KMS-11 (cell line): ENCODE measurements around the gene SLC39A9.

Source experiments
- H2AFZ ChIP-seq: fragments of 200-600 bp; sonication (generic); 2 replicates; pipeline ENCODE4 v1.6.1; 2016; ENCODE audit warnings: antibody characterized with exemption, mixed run types, low read depth
- H3K27ac ChIP-seq: fragments of 200-600 bp; sonication (generic); 2 replicates; pipeline ENCODE4 v1.6.1; 2016; ENCODE audit warnings: mild to moderate bottlenecking, mixed run types
- H3K27me3 ChIP-seq: fragments of 200-600 bp; sonication (generic); 2 replicates; pipeline ENCODE4 v1.6.1; 2017; ENCODE audit warnings: mild to moderate bottlenecking, low read depth, mixed run types, moderate library complexity; ENCODE audit not compliant: insufficient read depth
- H3K36me3 ChIP-seq: fragments of 200-600 bp; sonication (generic); 2 replicates; pipeline ENCODE4 v1.6.1; 2017; ENCODE audit warnings: mild to moderate bottlenecking, mixed run types; ENCODE audit not compliant: insufficient read depth
- H3K4me1 ChIP-seq: fragments of 200-600 bp; sonication (generic); 2 replicates; pipeline ENCODE4 v1.6.1; 2016; ENCODE audit warnings: mild to moderate bottlenecking, low read depth, mixed run types; ENCODE audit not compliant: poor library complexity, severe bottlenecking
- H3K4me2 ChIP-seq: fragments of 200-600 bp; sonication (generic); 2 replicates; pipeline ENCODE4 v1.7.0; 2016; ENCODE audit warnings: mild to moderate bottlenecking, mixed run types
- H3K4me3 ChIP-seq: fragments of 200-600 bp; sonication (generic); IDR thresholded peaks from 2 replicates; pipeline ENCODE4 v1.6.1; 2017; ENCODE audit warnings: low read depth, low read length, mixed read lengths; ENCODE audit not compliant: insufficient read depth
- H3K79me2 ChIP-seq: fragments of 200-600 bp; sonication (generic); 2 replicates; pipeline ENCODE4 v1.6.1; 2016; ENCODE audit warnings: low read depth, mixed run types; ENCODE audit not compliant: insufficient read depth
- H3K9ac ChIP-seq: fragments of 200-600 bp; sonication (generic); 2 replicates; pipeline ENCODE4 v1.6.1; 2016; ENCODE audit warnings: mild to moderate bottlenecking, mixed run types
- H4K20me1 ChIP-seq: fragments of 200-600 bp; sonication (generic); 2 replicates; pipeline ENCODE4 v1.6.1; 2016; ENCODE audit warnings: mild to moderate bottlenecking, mixed run types; ENCODE audit not compliant: insufficient read depth
- CTCF ChIP-seq: fragments of 200-600 bp; sonication (generic); conservative IDR thresholded peaks from 2 replicates; pipeline ENCODE4 v1.6.1; 2017; ENCODE audit warnings: low read depth, mild to moderate bottlenecking, antibody characterized with exemption, low read length, moderate library complexity, mixed read lengths

Gene SLC39A9

GRCh38 chr14:69355607-69356281 is 42.7 kb upstream of the SLC39A9 start:
- Histone ChIP-seq H2AFZ (no peak overlapping the region), H4K20me1 (no peaks in the 10 kb centered on the region), H3K27me3 (no peaks in the 10 kb centered on the region), H3K4me3 (no peak overlapping the region), H3K4me1 (peaks cover 33% of the 10 kb centered on the region), H3K79me2 (no peaks in the 10 kb centered on the region), H3K36me3 (no peaks in the 10 kb centered on the region), H3K9ac (no peak overlapping the region), H3K4me2 (no peak overlapping the region), H3K27ac (no peak overlapping the region)
- no peak for TF ChIP-seq CTCF

- peaks cover 33% of the 10 kb centered on the region for H3K4me1 ChIP-seq
- H3K4me2 ChIP-seq: no peak overlapping the region
- no peaks in the 10 kb centered on the region for H3K79me2 ChIP-seq
- no peak overlapping the region for H3K27ac ChIP-seq
- H4K20me1 ChIP-seq: no peaks in the 10 kb centered on the region
- no peaks in the 10 kb centered on the region for H3K36me3 ChIP-seq
- H2AFZ ChIP-seq: no peak overlapping the region
- H3K4me3 ChIP-seq: no peak overlapping the region
- H3K9ac ChIP-seq: no peak overlapping the region
- TF ChIP-seq CTCF: no peak
- no peaks in the 10 kb centered on the region for H3K27me3 ChIP-seq
These were observed 41.5 kb upstream of the SLC39A9 start for GRCh38 chr14:69356903-69357543.

GRCh38 chr14:69357544-69358200 is 40.8 kb upstream of the SLC39A9 start:
- no peak overlapping the region for H3K27ac ChIP-seq
- no peak overlapping the region for H3K4me3 ChIP-seq
- H4K20me1 ChIP-seq: no peaks in the 10 kb centered on the region
- no peaks in the 10 kb centered on the region for H3K79me2 ChIP-seq
- H3K4me1 ChIP-seq: peaks cover 33% of the 10 kb centered on the region
- no peak overlapping the region for H2AFZ ChIP-seq
- H3K27me3 ChIP-seq: no peaks in the 10 kb centered on the region
- H3K4me2 ChIP-seq: no peak overlapping the region
- H3K36me3 ChIP-seq: no peaks in the 10 kb centered on the region
- no peak overlapping the region for H3K9ac ChIP-seq
- no peak for TF ChIP-seq CTCF

GRCh38 chr14:69358233-69358963 is 40.1 kb upstream of the SLC39A9 start:
- H3K27me3 ChIP-seq: no peaks in the 10 kb centered on the region
- H3K4me3 ChIP-seq: no peak overlapping the region
- peaks cover 30% of the 10 kb centered on the region for H3K4me1 ChIP-seq
- no peaks in the 10 kb centered on the region for H3K79me2 ChIP-seq
- H2AFZ ChIP-seq: no peak overlapping the region
- no peak for TF ChIP-seq CTCF
- no peaks in the 10 kb centered on the region for H3K36me3 ChIP-seq
- H3K9ac ChIP-seq: no peak overlapping the region
- H3K27ac ChIP-seq: no peak overlapping the region
- H4K20me1 ChIP-seq: no peaks in the 10 kb centered on the region
- H3K4me2 ChIP-seq: no peak overlapping the region
